HepG2 (cell line): Measurements from ENCODE around the gene SMTNL1. TPM values are rescaled to one million over a fixed set of nuclear protein-coding genes. Genes with fewer than 3 reads are reported as not detected.

ENCODE experiments used
- CHD4 ChIP-seq: fragments of 200-600 bp; sonication (generic); IDR thresholded peaks from 2 replicates; pipeline ENCODE4 v1.7.0; 2017; ENCODE audit warnings: mild to moderate bottlenecking, low read length, borderline replicate concordance
- KDM4B ChIP-seq: sonication (generic); formaldehyde crosslinking; IDR thresholded peaks from 2 replicates; pipeline ENCODE4 v1.4.0; 2020; ENCODE audit warnings: missing genetic modification reagents
- KLF11 ChIP-seq: IDR thresholded peaks from 2 replicates; pipeline ENCODE4 v1.6.1; 2016; ENCODE audit warnings: missing compliant biosample characterization
- PAWR ChIP-seq: sonication (generic); formaldehyde crosslinking; IDR thresholded peaks from 2 replicates; pipeline ENCODE4 v1.4.0; 2020; ENCODE audit warnings: missing genetic modification reagents, mild to moderate bottlenecking, borderline replicate concordance
- PHF21A ChIP-seq: sonication (generic); formaldehyde crosslinking; IDR thresholded peaks from 2 replicates; pipeline ENCODE4 v1.5.0; 2020; ENCODE audit warnings: mild to moderate bottlenecking, missing genetic modification reagents
- RAD51 ChIP-seq: fragments of 450-650 bp; IDR thresholded peaks from 2 replicates; pipeline ENCODE4 v1.6.1; 2016; ENCODE audit warnings: borderline replicate concordance
- RXRA ChIP-seq: sonication (generic); formaldehyde crosslinking; IDR thresholded peaks from 2 replicates; pipeline ENCODE4 v1.5.1; 2020; ENCODE audit warnings: missing genetic modification reagents
- SOX6 ChIP-seq, 2 experiments: fragments of 450-650 bp in 1 of 2; sonication (generic) in 1 of 2; formaldehyde crosslinking in 1 of 2; IDR thresholded peaks; 2 replicates each; pipeline versions ENCODE4 v1.4.0 to v1.6.1; 2017 to 2020; ENCODE audit warnings: antibody characterized with exemption in 1 of 2, mild to moderate bottlenecking in 1 of 2, missing genetic modification reagents in 1 of 2
- SP5 ChIP-seq: IDR thresholded peaks from 2 replicates; pipeline ENCODE4 v1.6.1; 2016; ENCODE audit warnings: low read depth, borderline replicate concordance
- ZFY ChIP-seq: sonication (generic); formaldehyde crosslinking; IDR thresholded peaks from 2 replicates; pipeline ENCODE4 v1.4.0; 2020; ENCODE audit warnings: missing genetic modification reagents
- ZNF253 ChIP-seq: sonication (generic); formaldehyde crosslinking; IDR thresholded peaks from 2 replicates; pipeline ENCODE4 v1.8.0; 2022; ENCODE audit warnings: mild to moderate bottlenecking, missing genetic modification reagents, borderline replicate concordance
- ZNF33A ChIP-seq: sonication (generic); formaldehyde crosslinking; IDR thresholded peaks from 2 replicates; pipeline ENCODE4 v1.5.1; 2020; ENCODE audit warnings: missing genetic modification reagents, mild to moderate bottlenecking, moderate library complexity, borderline replicate concordance
- ZNF34 ChIP-seq: sonication (generic); formaldehyde crosslinking; IDR thresholded peaks from 2 replicates; pipeline ENCODE4 v1.4.0; 2020; ENCODE audit warnings: mild to moderate bottlenecking, missing genetic modification reagents, borderline replicate concordance
- ZNF564 ChIP-seq: sonication (generic); formaldehyde crosslinking; IDR thresholded peaks from 2 replicates; pipeline ENCODE4 v1.8.1; 2023; ENCODE audit warnings: mild to moderate bottlenecking, missing genetic modification reagents
- ZNF570 ChIP-seq: sonication (generic); formaldehyde crosslinking; IDR thresholded peaks from 2 replicates; pipeline ENCODE4 v1.4.0; 2020; ENCODE audit warnings: mild to moderate bottlenecking, missing genetic modification reagents, borderline replicate concordance
- ZNF670 ChIP-seq: sonication (generic); formaldehyde crosslinking; IDR thresholded peaks from 2 replicates; pipeline ENCODE4 v1.8.0; 2022; ENCODE audit warnings: mild to moderate bottlenecking, missing genetic modification reagents, borderline replicate concordance
- ZNF709 ChIP-seq: sonication (generic); formaldehyde crosslinking; IDR thresholded peaks from 2 replicates; pipeline ENCODE4 v1.5.0; 2020; ENCODE audit warnings: mild to moderate bottlenecking, missing genetic modification reagents
- polyA plus RNA-seq, 8 experiments: library from polyadenylated mRNA; depleted of rRNA in 3 of 8; stranded (reverse) in 7 of 8; unstranded in 1 of 8; fragments of >200 nt; fragmentation: Illumina TruSeq in 4 of 8; extraction: Trizol in 4 of 8; gene quantifications; 2 replicates each; pipeline versions ENCODE4 v1.2.1 to v1.2.3, GENCODE V29; 2011 to 2016; ENCODE audit warnings: low read depth in 4 of 8, missing spikeins in 1 of 8, mixed read lengths in 1 of 8; ENCODE audit not compliant: insufficient read depth in 1 of 8
- total RNA-seq, 5 experiments: library from RNA; depleted of rRNA; stranded (reverse); fragments of >200 nt; fragmentation: Illumina TruSeq; extraction: Trizol; gene quantifications; 2 replicates each; pipeline ENCODE4 v1.2.3, GENCODE V29; 2016; ENCODE audit warnings: low read depth in 1 of 5
- TF ChIP-seq, protein P1 (sequence below): sonication (generic); formaldehyde crosslinking; IDR thresholded peaks from 2 replicates; pipeline ENCODE4 v1.4.0; 2020; ENCODE audit warnings: low read depth, mild to moderate bottlenecking, missing genetic modification reagents
- TF ChIP-seq, protein P2 (sequence below): sonication (generic); formaldehyde crosslinking; IDR thresholded peaks from 2 replicates; pipeline ENCODE4 v1.5.0; 2020; ENCODE audit warnings: mild to moderate bottlenecking, missing genetic modification reagents
- TF ChIP-seq, protein P3 (sequence below): sonication (generic); formaldehyde crosslinking; IDR thresholded peaks from 2 replicates; pipeline ENCODE4 v1.4.0; 2020; ENCODE audit warnings: missing genetic modification reagents
- TF ChIP-seq, protein P4 (sequence below): sonication (generic); formaldehyde crosslinking; IDR thresholded peaks from 2 replicates; pipeline ENCODE4 v1.4.0; 2020; ENCODE audit warnings: missing genetic modification reagents, low read depth, mild to moderate bottlenecking, borderline replicate concordance
- TF ChIP-seq, protein P5 (sequence below): sonication (generic); formaldehyde crosslinking; IDR thresholded peaks from 2 replicates; pipeline ENCODE4 v1.4.0; 2020; ENCODE audit warnings: mild to moderate bottlenecking, missing genetic modification reagents

The SMTNL1 gene
- total and polyA plus RNA-seq, 2 of the 13 experiments (the other 11 are each of a cell fraction or from before 2014, with no cell fraction given), result 0.04 TPM; not detected in 1

DNA sequence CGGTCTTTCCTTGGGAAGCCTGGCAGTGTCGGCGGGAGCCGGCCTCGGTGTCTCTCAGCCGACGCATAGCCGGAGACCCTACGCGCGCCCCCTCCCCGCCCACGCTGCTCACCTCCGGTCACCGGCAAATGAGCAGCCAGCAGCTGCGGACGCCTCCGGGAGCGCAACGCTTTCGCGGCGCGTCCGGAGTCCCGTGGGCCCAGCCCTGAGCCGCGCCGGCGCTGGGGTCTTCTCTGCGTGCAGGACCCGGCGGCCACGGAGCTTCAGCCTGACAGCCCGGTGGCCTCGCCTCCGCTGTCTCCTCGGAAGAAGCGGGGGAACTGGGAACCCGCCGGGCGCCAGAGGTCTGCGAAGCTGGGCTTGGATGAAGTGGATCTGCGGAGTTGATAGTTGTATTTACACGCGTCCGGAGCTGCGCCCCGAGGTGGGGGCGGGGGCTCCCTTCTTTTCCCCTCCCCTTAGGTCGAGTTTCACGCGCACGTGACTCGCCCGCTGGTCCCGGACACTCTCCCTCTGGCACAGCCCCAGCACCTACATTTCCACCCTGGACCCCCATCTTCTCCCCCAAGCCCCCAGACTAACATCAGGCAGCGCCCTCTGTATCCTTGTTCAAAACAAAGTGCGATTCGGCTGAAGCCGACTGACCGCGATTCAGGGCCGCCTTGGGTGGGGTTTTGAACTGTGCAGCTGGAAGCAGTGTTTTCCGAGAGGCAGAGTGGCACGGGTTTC lies 21.9 kb upstream of the SMTNL1 start, which contains the start of gene SLC43A1 (continued):
- TF ChIP-seq RAD51, result peak; percentile 42; the same call in 1 of the 2 replicates
- TF ChIP-seq PHF21A (CRISPR knock-in tag), result no peak
- TF ChIP-seq, protein P1, sequence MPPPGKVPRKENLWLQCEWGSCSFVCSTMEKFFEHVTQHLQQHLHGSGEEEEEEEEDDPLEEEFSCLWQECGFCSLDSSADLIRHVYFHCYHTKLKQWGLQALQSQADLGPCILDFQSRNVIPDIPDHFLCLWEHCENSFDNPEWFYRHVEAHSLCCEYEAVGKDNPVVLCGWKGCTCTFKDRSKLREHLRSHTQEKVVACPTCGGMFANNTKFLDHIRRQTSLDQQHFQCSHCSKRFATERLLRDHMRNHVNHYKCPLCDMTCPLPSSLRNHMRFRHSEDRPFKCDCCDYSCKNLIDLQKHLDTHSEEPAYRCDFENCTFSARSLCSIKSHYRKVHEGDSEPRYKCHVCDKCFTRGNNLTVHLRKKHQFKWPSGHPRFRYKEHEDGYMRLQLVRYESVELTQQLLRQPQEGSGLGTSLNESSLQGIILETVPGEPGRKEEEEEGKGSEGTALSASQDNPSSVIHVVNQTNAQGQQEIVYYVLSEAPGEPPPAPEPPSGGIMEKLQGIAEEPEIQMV, result no peak
- TF ChIP-seq ZNF709 (CRISPR knock-in tag), result peak; percentile 49; the same call in 1 of the 2 replicates
- TF ChIP-seq, protein P2, sequence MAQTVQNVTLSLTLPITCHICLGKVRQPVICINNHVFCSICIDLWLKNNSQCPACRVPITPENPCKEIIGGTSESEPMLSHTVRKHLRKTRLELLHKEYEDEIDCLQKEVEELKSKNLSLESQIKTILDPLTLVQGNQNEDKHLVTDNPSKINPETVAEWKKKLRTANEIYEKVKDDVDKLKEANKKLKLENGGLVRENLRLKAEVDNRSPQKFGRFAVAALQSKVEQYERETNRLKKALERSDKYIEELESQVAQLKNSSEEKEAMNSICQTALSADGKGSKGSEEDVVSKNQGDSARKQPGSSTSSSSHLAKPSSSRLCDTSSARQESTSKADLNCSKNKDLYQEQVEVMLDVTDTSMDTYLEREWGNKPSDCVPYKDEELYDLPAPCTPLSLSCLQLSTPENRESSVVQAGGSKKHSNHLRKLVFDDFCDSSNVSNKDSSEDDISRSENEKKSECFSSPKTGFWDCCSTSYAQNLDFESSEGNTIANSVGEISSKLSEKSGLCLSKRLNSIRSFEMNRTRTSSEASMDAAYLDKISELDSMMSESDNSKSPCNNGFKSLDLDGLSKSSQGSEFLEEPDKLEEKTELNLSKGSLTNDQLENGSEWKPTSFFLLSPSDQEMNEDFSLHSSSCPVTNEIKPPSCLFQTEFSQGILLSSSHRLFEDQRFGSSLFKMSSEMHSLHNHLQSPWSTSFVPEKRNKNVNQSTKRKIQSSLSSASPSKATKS (CRISPR knock-in tag), result no peak
- TF ChIP-seq, protein P3, sequence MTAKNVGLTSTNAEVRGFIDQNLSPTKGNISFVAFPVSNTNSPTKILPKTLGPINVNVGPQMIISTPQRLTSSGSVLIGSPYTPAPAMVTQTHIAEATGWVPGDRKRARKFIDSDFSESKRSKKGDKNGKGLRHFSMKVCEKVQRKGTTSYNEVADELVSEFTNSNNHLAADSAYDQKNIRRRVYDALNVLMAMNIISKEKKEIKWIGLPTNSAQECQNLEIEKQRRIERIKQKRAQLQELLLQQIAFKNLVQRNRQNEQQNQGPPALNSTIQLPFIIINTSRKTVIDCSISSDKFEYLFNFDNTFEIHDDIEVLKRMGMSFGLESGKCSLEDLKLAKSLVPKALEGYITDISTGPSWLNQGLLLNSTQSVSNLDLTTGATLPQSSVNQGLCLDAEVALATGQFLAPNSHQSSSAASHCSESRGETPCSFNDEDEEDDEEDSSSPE (CRISPR knock-in tag), result peak; percentile 22; the same call in 1 of the 2 replicates
- peak; percentile 50; the same call in 1 of the 2 replicates for TF ChIP-seq KLF11 (CRISPR knock-in tag)
- no peak for TF ChIP-seq PAWR (CRISPR knock-in tag)
- peak; percentile 83; the same call in 1 of the 2 replicates for TF ChIP-seq ZNF253 (CRISPR knock-in tag)
- TF ChIP-seq ZFY (CRISPR knock-in tag), result peak; percentile 67
- no peak for TF ChIP-seq RXRA (CRISPR knock-in tag)
- no peak for TF ChIP-seq KDM4B (CRISPR knock-in tag)
- TF ChIP-seq ZNF33A (CRISPR knock-in tag), result no peak
- TF ChIP-seq ZNF570 (CRISPR knock-in tag), result no peak
- peak; percentile 68; the same call in 1 of the 2 replicates for TF ChIP-seq SP5 (CRISPR knock-in tag)
- TF ChIP-seq, protein P4, sequence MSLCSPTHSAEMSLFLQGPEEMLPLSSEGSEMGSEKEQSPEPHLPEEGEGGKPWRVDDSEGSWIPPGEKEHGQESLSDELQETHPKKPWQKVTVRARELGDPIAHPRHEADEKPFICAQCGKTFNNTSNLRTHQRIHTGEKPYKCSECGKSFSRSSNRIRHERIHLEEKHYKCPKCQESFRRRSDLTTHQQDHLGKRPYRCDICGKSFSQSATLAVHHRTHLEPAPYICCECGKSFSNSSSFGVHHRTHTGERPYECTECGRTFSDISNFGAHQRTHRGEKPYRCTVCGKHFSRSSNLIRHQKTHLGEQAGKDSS (CRISPR knock-in tag), result peak; percentile 40; the same call in 1 of the 2 replicates
- peak; percentile 29; the same call in 1 of the 2 replicates for TF ChIP-seq ZNF670 (CRISPR knock-in tag)
- 0 out of 2 replicates have a peak, but pooled peaks have one; percentile 32 for TF ChIP-seq ZNF34 (CRISPR knock-in tag)
- TF ChIP-seq ZNF564, result peak; percentile 70; the same call in 1 of the 2 replicates
- TF ChIP-seq SOX6 (IDR thresholded peaks at IDR 0.05), result no peak
- peak; percentile 74; the same call in 1 of the 2 replicates for TF ChIP-seq SOX6 (CRISPR knock-in tag; IDR thresholded peaks at IDR 0.05)
- TF ChIP-seq CHD4, result no peak
- TF ChIP-seq, protein P5, sequence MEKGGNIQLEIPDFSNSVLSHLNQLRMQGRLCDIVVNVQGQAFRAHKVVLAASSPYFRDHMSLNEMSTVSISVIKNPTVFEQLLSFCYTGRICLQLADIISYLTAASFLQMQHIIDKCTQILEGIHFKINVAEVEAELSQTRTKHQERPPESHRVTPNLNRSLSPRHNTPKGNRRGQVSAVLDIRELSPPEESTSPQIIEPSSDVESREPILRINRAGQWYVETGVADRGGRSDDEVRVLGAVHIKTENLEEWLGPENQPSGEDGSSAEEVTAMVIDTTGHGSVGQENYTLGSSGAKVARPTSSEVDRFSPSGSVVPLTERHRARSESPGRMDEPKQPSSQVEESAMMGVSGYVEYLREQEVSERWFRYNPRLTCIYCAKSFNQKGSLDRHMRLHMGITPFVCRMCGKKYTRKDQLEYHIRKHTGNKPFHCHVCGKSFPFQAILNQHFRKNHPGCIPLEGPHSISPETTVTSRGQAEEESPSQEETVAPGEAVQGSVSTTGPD (CRISPR knock-in tag), result no peak
